GM21619 (cell line): ENCODE data around the gene FGD3.

Experiments used
- ATAC-seq: cut with Tn5 transposase; IDR thresholded peaks from one replicate; pipeline ENCODE4 v1.9.1; 2021; ENCODE audit not compliant: unreplicated experiment

The FGD3 gene

DNA sequence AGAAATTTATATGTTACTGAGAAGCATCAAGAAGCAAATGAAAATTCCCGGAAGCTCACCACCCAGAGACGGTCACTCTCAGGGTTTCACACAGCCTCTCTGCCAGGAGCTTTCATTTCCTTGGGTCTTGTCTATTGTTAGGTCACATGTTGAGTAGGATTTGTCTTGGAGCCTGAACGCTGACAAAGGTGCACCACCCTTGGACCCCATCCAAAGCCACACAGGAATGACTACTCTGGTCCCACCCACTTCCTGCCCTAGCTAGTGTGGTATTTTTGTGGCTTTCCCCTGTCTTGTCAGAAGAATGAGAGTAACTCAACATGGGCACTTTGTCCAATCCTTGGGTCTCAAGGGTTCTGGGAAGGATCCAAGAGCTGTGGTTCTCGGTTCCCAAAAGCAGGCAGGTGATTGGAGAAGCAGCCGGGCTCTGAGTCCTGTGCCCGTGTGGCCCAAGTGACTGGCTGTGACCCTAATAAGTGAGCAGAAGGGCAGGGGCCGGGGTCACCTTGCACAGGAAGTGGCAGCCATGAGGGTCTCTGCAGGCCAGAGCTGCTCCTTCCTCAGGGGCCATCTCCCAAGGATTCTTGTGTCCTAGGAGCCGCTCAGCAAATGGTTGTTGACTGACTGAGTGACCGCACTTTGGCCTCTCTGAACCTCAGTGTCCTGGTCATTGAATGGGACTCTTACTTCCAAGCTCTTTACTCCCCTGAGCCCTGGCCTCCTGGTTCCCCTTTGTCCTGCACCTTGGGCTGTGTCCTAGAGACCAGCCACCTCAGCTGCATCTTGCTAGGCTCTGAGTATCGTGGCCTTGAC is 6.9 kb downstream of the FGD3 start:
- peak; percentile 74 for ATAC-seq

- no peak for ATAC-seq
Observed at GRCh38 chr9:92954886-92955285, 7.6 kb downstream of the FGD3 start.

DNA sequence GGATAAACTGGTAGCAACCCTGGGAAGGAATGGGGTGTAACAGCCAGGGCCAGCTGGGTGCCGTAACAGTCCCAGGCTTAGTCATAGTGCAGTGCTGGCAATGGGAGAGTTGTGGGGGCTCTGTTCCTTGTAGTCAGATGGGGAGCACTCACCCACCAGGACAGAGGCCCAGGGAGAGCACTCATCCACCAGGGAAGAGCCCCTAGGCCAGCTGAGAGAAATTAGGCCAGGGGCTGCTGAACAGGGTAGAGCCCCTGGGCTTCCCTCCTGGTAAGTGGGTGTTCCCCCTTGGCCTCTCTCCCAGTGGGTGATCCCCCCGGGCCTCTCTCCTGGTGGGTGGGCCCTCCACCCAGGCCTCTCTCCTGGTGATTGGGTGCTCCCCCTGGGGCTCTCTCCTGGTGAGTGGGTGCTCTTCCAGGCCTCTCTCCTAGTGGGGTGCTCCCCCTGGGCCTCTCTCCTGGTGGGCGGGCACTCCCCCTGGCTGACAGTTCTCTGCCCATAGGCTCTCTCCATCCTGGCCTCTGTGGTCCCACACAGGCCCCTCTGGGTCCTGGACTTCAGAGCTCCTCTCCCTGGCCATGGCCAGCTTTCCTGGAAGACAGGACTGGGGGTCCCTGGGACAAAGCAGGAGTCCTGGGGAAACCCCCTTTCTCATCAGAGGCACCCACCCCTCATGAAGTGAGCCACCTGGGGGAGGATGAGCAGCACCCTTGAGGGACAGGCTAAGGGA is 13.4 kb downstream of the FGD3 start:
- no peak for ATAC-seq

DNA sequence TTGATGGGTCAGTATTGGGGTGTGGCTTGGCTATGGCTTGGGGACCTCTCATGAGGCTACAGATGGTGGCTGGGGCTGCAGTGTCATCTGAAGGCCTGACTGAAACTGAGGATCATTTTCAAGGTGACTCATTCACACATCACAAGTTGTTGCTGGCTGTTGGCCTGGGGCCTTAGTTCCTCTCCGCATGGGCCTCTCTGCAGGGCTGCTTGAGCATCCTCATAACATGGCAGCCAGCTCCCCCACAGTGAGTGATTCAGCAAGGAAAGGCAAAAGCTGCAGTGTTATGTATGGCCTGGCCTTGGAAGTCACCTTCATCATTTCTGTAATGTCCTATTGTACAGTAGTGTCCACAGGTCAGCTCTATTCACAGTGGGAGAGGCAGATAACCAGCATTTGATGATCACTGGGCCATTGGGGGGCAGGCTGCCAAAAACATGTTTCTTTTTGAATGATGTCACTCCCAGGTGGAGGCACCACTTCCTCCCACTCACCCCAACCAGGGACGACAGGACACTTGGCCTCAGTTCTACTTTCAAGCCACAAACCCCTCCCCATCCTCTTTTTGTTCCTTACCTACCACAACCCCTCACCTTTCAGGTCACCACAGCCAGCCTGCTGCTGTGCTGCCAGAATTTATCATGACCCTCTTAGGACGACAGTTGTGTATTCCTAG is 14.4 kb downstream of the FGD3 start:
- no peak for ATAC-seq

GRCh38 chr9:92962303-92962649 is 15.0 kb downstream of the FGD3 start:
- no peak for ATAC-seq

- no peak for ATAC-seq
Observed at GRCh38 chr9:92962846-92963245, 15.5 kb downstream of the FGD3 start.

- peak; percentile 70 for ATAC-seq
Observed at GRCh38 chr9:92963831-92964606, 16.7 kb downstream of the FGD3 start.

GRCh38 chr9:92964607-92965060 is 17.3 kb downstream of the FGD3 start:
- no peak for ATAC-seq

DNA sequence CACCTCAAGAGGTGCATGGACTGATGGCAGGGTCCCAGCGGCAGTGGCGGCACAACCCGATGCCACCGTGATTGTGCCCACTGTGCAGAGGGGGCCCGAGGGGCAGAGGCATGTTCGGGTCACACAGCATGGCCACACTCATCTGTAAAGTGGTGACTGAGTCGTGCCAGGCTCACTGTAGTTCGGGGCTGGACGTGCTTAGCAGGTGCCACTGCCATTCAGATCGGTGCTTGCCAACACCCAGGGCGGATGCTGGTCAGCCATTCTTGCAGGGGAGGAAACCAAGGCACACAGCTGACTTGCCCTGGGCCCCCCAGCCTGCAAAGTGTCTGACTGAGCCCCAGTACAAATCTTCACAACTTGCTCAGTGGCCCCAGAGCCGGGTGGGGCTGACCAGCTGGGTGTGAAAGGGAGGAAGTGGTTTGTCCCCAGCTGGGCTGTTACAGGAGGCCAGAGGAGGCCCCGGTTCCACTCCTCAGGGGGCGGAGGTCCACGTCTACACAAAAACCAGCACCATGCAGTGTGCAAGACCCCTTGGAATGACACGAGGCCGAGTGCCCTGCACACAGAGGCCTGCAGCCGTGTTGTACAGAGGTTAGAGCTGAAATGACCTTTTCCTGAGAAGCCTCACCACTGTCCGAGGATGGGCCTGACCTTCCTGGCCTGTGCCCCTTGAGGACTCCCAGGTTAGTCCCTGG is 17.9 kb downstream of the FGD3 start:
- no peak for ATAC-seq

- ATAC-seq = no peak
Observed at GRCh38 chr9:92965759-92966517, 18.6 kb downstream of the FGD3 start.

GRCh38 chr9:92966518-92966800 is 19.1 kb downstream of the FGD3 start:
- no peak for ATAC-seq

- no peak for ATAC-seq
Observed at GRCh38 chr9:92968081-92968480, 20.8 kb downstream of the FGD3 start.

DNA sequence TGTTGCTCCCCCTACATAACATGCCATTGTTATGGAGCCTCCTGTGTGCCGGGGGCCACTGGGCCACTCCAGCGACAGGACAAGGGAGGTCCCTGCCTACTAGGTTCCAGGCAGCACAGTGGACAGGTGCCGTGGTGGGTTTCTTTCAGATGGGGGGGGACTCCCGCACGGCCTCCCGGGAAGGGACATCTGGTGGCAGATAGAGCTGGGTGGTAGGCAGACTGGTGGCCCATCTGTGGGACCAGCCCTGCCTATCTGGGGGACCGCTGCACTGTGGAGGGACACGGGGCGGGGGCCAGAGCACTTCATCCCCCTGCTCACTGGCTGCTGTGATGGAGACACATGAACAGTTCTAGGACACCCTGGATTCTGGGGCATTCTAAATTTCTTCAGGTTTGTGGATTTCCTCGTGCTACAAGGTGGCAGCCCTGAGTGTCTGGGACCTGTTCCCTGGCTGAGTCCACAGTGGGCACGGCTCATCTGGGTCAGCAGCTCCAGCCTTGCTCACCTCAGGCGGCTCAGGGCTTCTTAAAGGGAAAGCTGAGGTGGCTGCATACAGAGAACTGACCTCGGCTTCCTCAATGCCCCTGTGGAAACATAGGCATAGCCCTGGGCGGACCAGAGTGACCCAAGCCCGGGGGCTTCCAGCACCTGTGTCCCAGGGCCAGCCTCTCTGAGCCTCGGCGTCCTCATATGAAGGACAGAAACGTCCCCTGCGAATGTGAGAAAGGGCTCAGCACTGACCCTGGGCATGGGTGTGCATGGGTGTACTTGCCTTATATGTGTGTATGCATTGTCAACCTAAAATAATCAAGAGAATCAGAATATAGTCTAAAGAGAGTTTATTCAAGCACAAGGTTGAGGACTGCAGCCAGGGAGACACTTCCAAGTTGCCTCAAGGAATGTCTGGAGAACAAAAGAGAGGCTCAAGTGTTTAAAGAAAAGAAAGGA is 22.5 kb downstream of the FGD3 start:
- no peak for ATAC-seq

DNA sequence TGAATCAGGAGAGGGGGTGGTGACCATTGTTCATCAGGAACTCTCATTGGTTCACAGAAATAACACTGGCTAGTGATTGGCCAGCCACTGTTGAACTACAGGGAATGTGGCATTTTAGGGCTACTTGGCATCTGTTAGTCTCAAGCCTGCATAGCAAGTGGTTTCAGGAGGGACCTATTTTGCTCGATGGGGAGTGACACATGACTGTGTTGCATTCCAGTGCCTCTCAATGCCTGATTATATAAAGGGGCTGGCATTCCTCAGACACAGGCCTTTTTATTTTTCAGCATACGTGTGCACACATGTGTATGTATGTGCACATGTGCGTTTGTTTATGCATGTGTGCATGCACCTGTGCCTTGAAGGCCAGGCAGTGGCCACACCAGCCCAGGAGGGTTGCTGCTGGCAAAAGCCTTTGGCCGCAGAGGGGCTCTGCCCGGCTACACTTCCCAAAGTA is 23.2 kb downstream of the FGD3 start:
- ATAC-seq = no peak

DNA sequence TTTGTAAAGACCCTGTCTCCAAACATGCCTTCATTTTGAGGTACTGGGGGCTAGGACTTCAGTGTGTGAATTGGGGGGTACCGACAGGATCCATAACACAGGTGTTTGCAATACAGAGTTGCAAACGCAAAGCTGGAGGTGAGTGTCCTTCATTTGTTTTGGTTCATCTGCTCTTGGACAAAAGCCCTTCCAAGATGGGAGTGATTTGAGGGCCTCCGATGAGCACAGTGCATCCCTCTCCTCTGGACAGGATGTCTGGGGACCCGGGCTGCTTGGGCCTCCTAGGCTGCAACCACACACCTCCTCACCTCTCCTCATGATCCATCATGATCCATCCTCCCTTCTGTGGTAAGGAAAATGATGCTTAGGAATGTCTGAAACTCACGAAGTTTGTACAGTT is 23.8 kb downstream of the FGD3 start:
- ATAC-seq = no peak

DNA sequence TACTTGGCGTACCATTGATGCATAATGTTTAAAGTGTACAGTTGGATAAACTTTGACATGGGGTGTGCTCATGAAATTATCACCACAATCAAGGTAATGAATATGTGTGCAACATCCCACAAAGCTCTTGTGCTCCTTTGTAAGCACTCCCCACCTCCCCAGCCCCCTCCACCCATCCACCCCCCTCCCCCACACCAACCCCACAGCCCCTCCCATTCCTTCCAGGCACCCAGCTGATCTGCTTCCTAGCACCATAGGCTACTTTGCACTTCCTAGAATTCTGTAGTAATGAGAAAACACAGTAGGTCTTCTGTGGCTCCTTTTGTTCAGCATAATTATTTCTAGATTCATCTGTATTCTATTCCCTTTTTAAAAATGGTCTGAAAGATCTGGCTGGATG is 24.5 kb downstream of the FGD3 start:
- ATAC-seq = no peak

DNA sequence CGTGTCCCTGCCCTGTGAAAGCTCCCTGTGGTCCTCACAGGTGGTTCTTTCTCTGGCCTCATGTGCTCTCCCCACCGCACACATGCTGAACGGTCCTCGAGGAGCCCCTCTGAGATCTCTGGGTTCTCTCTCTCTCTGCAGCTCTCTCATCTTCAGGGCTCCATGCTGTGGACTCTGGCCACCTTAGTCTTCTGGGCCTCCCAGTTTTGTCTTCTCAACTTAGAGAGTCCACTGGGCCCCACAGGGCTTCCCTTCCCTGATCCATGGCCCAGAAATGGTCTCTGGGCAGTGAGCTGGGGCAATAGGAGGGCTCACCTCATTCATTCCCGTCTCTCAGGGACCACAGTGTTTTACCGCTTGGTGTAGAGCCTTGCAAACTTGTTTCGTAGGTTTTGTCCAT is 26.4 kb downstream of the FGD3 start:
- ATAC-seq = no peak

- no peak for ATAC-seq
Observed at GRCh38 chr9:92974161-92974661, 26.9 kb downstream of the FGD3 start.
